GM11168 (cell line): ENCODE data around the gene MUL1.

Experiments
- in situ Hi-C: fragments of 300-500 bp; cut with MboI; formaldehyde crosslinking; loops from one replicate; pipeline ENCODE4 v1.12.0; 2022; ENCODE audit warnings: low sequenced_read_pairs; ENCODE audit not compliant: unreplicated experiment

The MUL1 gene

GRCh38 chr1:20491178-20491577 lies 16.8 kb downstream of the MUL1 start:
- in situ Hi-C loops: loop anchor here (10.0 to 25.0 kb wide), 2 partner anchors 266 to 579 kb away; partner anchors contain the start of gene PLA2G2E

GRCh38 chr1:20487236-20487590 lies 20.7 kb downstream of the MUL1 start:
- in situ Hi-C loops: loop anchor here (25.0 kb wide), 1 partner anchor 575 kb away; the partner anchor contains the start of gene PLA2G2E

- in situ Hi-C loops: loop anchor here (25.0 kb wide), 1 partner anchor 574 kb away; the partner anchor contains the start of gene PLA2G2E
Measured at GRCh38 chr1:20486457-20487235, 21.3 kb downstream of the MUL1 start.

GRCh38 chr1:20485527-20486456 lies 22.2 kb downstream of the MUL1 start, which contains the start of gene CAMK2N1:
Gene CAMK2N1 (minus strand): TSS chr1:20486210. CDS start chr1:20485379, 831 bp downstream.
- in situ Hi-C loops: loop anchor here (25.0 kb wide), 1 partner anchor 573 kb away; the partner anchor contains the start of gene PLA2G2E

GRCh38 chr1:20484519-20485462 lies 23.2 kb downstream of the MUL1 start:
- in situ Hi-C loops: loop anchor here (25.0 kb wide), 1 partner anchor 572 kb away; the partner anchor contains the start of gene PLA2G2E

- in situ Hi-C loops: loop anchor here (25.0 kb wide), 1 partner anchor 572 kb away; the partner anchor contains the start of gene PLA2G2E
Measured at GRCh38 chr1:20483833-20484518, 24.0 kb downstream of the MUL1 start.

GRCh38 chr1:20483098-20483832 lies 24.7 kb downstream of the MUL1 start:
- in situ Hi-C loops: loop anchor here (25.0 kb wide), 1 partner anchor 571 kb away; the partner anchor contains the start of gene PLA2G2E

GRCh38 chr1:20481643-20482498 lies 26.1 kb downstream of the MUL1 start:
- in situ Hi-C loops: loop anchor here (25.0 kb wide), 1 partner anchor 570 kb away; the partner anchor contains the start of gene PLA2G2E

- in situ Hi-C loops: loop anchor here (25.0 kb wide), 1 partner anchor 569 kb away; the partner anchor contains the start of gene PLA2G2E
Measured at GRCh38 chr1:20480951-20481617, 26.9 kb downstream of the MUL1 start.

- in situ Hi-C loops: loop anchor here (25.0 kb wide), 1 partner anchor 568 kb away; the partner anchor contains the start of gene PLA2G2E
Measured at GRCh38 chr1:20480243-20480944, 27.6 kb downstream of the MUL1 start.

GRCh38 chr1:20479840-20480239 lies 28.1 kb downstream of the MUL1 start:
- in situ Hi-C loops: loop anchor here (25.0 kb wide), 1 partner anchor 568 kb away; the partner anchor contains the start of gene PLA2G2E

- in situ Hi-C loops: loop anchor here (25.0 kb wide), 1 partner anchor 566 kb away; the partner anchor contains the start of gene PLA2G2E
Measured at GRCh38 chr1:20478057-20478635, 29.8 kb downstream of the MUL1 start.

- in situ Hi-C loops: loop anchor here (25.0 kb wide), 1 partner anchor 565 kb away; the partner anchor contains the start of gene PLA2G2E
Measured at GRCh38 chr1:20477348-20478056, 30.4 kb downstream of the MUL1 start.

- in situ Hi-C loops: loop anchor here (25.0 kb wide), 1 partner anchor 564 kb away; the partner anchor contains the start of gene PLA2G2E
Measured at GRCh38 chr1:20476265-20477038, 31.5 kb downstream of the MUL1 start.
